Measurements from ENCODE around the gene ROBO4. TPM values are rescaled to one million over a fixed set of nuclear protein-coding genes. Genes with fewer than 3 reads are reported as not detected.

Gene ROBO4
- total RNA-seq, 4 donors from 2014 or later: 5.6 to 18.1 (median 12.0) TPM

GRCh38 chr11:124841201-124841600 is 56.5 kb downstream of the ROBO4 start:
- WGBS, 2 donors: 41 to 45% methylated on average over 3 of the region's 3 CpGs
- DNase-seq (ENCODE audit: low spot score in 2 of 2): no peak
- TF ChIP-seq CTCF (IDR thresholded peaks at IDR 0.05) (no peak), POLR2A (IDR thresholded peaks at IDR 0.05) (no peak)
- intact Hi-C loops (cut with DNase I; ENCODE audit: low total_unique reads): no loop called here
- H3K4me3 ChIP-seq (ENCODE audit: low read depth, poor library complexity, severe bottlenecking): no peak overlapping the region

GRCh38 chr11:124840666-124841065 is 57.0 kb downstream of the ROBO4 start:
- WGBS, 2 donors: 70 to 72% methylated on average over 1 of the region's 1 CpG
- no peak for DNase-seq (ENCODE audit: low spot score in 2 of 2)
- intact Hi-C loops (cut with DNase I; ENCODE audit: low total_unique reads): no loop called here
- TF ChIP-seq CTCF (IDR thresholded peaks at IDR 0.05) (no peak), POLR2A (IDR thresholded peaks at IDR 0.05) (no peak)
- no peak overlapping the region for H3K4me3 ChIP-seq (ENCODE audit: low read depth, poor library complexity, severe bottlenecking)

GRCh38 chr11:124839972-124840621 is 57.6 kb downstream of the ROBO4 start:
- no peak overlapping the region for H3K4me3 ChIP-seq (ENCODE audit: low read depth, poor library complexity, severe bottlenecking)
- TF ChIP-seq POLR2A (IDR thresholded peaks at IDR 0.05) (no peak), CTCF (IDR thresholded peaks at IDR 0.05) (no peak)
- intact Hi-C loops (cut with DNase I; ENCODE audit: low total_unique reads): loop anchor here (10.0 kb wide), 1 partner anchor 175 kb away; no protein-coding TSS in a partner anchor
- 13 to 14% methylated on average over 20 of the region's 20 CpGs for WGBS, 2 donors
- no peak for DNase-seq (ENCODE audit: low spot score in 2 of 2)

GRCh38 chr11:124839128-124839971 is 58.3 kb downstream of the ROBO4 start:
- TF ChIP-seq POLR2A (IDR thresholded peaks at IDR 0.05) (no peak), CTCF (IDR thresholded peaks at IDR 0.05) (no peak)
- intact Hi-C loops (cut with DNase I; ENCODE audit: low total_unique reads): loop anchor here (10.0 kb wide), 1 partner anchor 175 kb away; no protein-coding TSS in a partner anchor
- WGBS, 2 donors: 2% methylated on average over 52 to 75 of the region's 87 CpGs
- H3K4me3 ChIP-seq (ENCODE audit: low read depth, poor library complexity, severe bottlenecking): no peak overlapping the region
- no peak for DNase-seq (ENCODE audit: low spot score in 2 of 2)

- intact Hi-C loops (cut with DNase I; ENCODE audit: low total_unique reads): loop anchor here (10.0 kb wide), 1 partner anchor 174 kb away; no protein-coding TSS in a partner anchor
- TF ChIP-seq CTCF (IDR thresholded peaks at IDR 0.05) (no peak), POLR2A (IDR thresholded peaks at IDR 0.05) (no peak)
- no peak overlapping the region for H3K4me3 ChIP-seq (ENCODE audit: low read depth, poor library complexity, severe bottlenecking)
- no peak for DNase-seq (ENCODE audit: low spot score in 2 of 2)
- WGBS, 2 donors: 26 to 39% methylated on average over 5 of the region's 5 CpGs
Observed at GRCh38 chr11:124838805-124839127, 58.9 kb downstream of the ROBO4 start.

Measured in lower leg skin (tissue), 4 donors.